Brain microvascular endothelial cell (primary cell): ENCODE results near the gene KCTD3.

Experiments
- DNase-seq: peaks from one replicate; pipeline ENCODE4 v3.0.0-alpha.2; 2020
- H3K27ac ChIP-seq: fragments of 250-450 bp; sonication (Bioruptor Pico); 2 replicates; pipeline ENCODE4 v1.5.1; 2020; ENCODE audit warnings: mild to moderate bottlenecking, moderate library complexity
- H3K27me3 ChIP-seq: fragments of 250-450 bp; sonication (Bioruptor Pico); replicated peaks from 2 replicates; pipeline ENCODE4 v1.5.1; 2020; ENCODE audit warnings: mild to moderate bottlenecking
- H3K36me3 ChIP-seq: fragments of 250-450 bp; sonication (Bioruptor Pico); replicated peaks from 2 replicates; pipeline ENCODE4 v1.5.1; 2020; ENCODE audit warnings: mild to moderate bottlenecking
- H3K4me3 ChIP-seq: 2 replicates; pipeline ENCODE4 v1.5.1; 2011; ENCODE audit warnings: low read depth, mild to moderate bottlenecking, control low read depth, low read length, moderate library complexity
- CTCF ChIP-seq: IDR thresholded peaks from 2 replicates; pipeline ENCODE4 v1.5.1; 2011; ENCODE audit warnings: low read depth, mild to moderate bottlenecking, moderate library complexity, low read length, control low read depth, inconsistent platforms; ENCODE audit errors: missing control alignments
- in situ Hi-C: cut with HindIII; loops from 2 replicates; pipeline ENCODE4 v1.10.0; 2017; ENCODE audit warnings: low sequenced_read_pairs, low pct_ligation_motif_present

Gene KCTD3

GRCh38 chr1:215648957-215649356 lies 81.9 kb downstream of the KCTD3 start:
- no peaks in the 10 kb centered on the region for H3K27me3 ChIP-seq
- H3K36me3 ChIP-seq = no peaks in the 10 kb centered on the region
- H3K27ac ChIP-seq = no peak overlapping the region
- DNase-seq = no peak
- in situ Hi-C loops = no loop called here
- no peak for TF ChIP-seq CTCF
- no peak overlapping the region for H3K4me3 ChIP-seq

GRCh38 chr1:215650446-215651149 lies 83.5 kb downstream of the KCTD3 start:
- Histone ChIP-seq H3K27me3 (no peaks in the 10 kb centered on the region), H3K36me3 (no peaks in the 10 kb centered on the region), H3K27ac (no peak overlapping the region), H3K4me3 (no peak overlapping the region)
- DNase-seq = no peak
- in situ Hi-C loops = no loop called here
- TF ChIP-seq CTCF = no peak

GRCh38 chr1:215651867-215652266 lies 84.8 kb downstream of the KCTD3 start:
- no peak overlapping the region for H3K4me3 ChIP-seq
- no peak for TF ChIP-seq CTCF
- DNase-seq = no peak
- in situ Hi-C loops = no loop called here
- no peaks in the 10 kb centered on the region for H3K36me3 ChIP-seq
- no peak overlapping the region for H3K27ac ChIP-seq
- H3K27me3 ChIP-seq = no peaks in the 10 kb centered on the region

- H3K36me3 ChIP-seq = no peaks in the 10 kb centered on the region
- no peak for TF ChIP-seq CTCF
- in situ Hi-C loops = no loop called here
- H3K4me3 ChIP-seq = no peak overlapping the region
- no peaks in the 10 kb centered on the region for H3K27me3 ChIP-seq
- no peak for DNase-seq
- H3K27ac ChIP-seq = no peak overlapping the region
Observed at GRCh38 chr1:215652371-215652770, 85.3 kb downstream of the KCTD3 start.

- TF ChIP-seq CTCF = no peak
- H3K36me3 ChIP-seq = no peaks in the 10 kb centered on the region
- DNase-seq = no peak
- H3K27ac ChIP-seq = no peak overlapping the region
- H3K27me3 ChIP-seq = no peaks in the 10 kb centered on the region
- no peak overlapping the region for H3K4me3 ChIP-seq
- in situ Hi-C loops = no loop called here
Observed at GRCh38 chr1:215657047-215657446, 89.9 kb downstream of the KCTD3 start.

GRCh38 chr1:215660259-215660658 lies 93.2 kb downstream of the KCTD3 start:
- Histone ChIP-seq H3K4me3 (no peak overlapping the region), H3K36me3 (no peaks in the 10 kb centered on the region), H3K27me3 (no peaks in the 10 kb centered on the region), H3K27ac (no peak overlapping the region)
- in situ Hi-C loops = no loop called here
- no peak for TF ChIP-seq CTCF
- no peak for DNase-seq
